ENCODE results near the gene ARHGAP25.

- TF ChIP-seq CTCF (conservative IDR thresholded peaks at IDR 0.05) = no peak
- TF ChIP-seq ZFX (IDR thresholded peaks at IDR 0.05) = no peak
Observed at GRCh38 chr2:68710336-68710735, 24.3 kb upstream of the ARHGAP25 start.

Data from C4-2B (cell line).